ENCODE data around the gene SDK2. TPM values are rescaled to one million over a fixed set of nuclear protein-coding genes. Genes with fewer than 3 reads are reported as not detected.

SDK2 gene
- total and polyA plus RNA-seq, 2 of the 4 experiments (the other 2 are of a cell fraction): under 0.01 to 0.03 TPM

DNA sequence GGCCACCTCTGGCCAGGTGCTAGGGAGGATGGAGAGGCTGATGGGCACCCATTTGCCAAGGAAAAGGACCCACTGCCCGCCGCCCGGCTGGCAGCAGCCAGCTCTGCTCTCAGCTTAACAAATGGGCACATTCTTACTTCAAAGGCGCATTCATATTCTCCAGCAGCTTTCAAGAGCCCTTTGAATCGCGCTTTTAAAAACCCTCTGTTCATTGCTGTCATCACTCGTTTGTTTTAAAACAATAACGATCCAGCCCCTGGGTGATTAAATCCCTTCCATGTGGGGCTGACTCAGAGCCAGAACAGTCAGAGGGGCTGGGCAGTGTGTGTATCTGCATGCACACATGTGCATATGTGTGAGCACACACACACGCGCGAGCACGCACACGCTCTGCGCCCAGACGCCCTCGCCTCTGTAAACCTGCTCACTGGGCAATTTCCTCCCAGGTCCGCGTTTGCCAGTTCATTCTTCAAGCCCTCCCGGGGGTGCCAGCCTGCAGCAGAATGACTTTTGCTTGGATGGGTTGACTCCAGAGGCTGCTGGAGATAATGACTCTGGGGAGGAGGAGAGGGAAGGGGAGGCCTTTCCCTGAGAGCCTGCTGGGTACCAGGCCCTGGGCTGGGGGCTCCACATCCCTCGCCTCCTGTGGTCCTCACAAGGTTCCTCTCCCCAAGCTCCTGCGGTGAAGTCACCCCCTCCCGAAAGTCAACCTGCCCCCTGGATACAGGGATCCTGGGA lies 133.1 kb downstream of the SDK2 start:
- CTCF ChIA-PET: no interaction called here
- no TSS peak for BruUV-seq (replicated peaks)
- in situ Hi-C loops (cut with MboI; ENCODE audit: low sequenced_read_pairs): no loop called here

More for the DNA sequence above, 133.1 kb downstream of the SDK2 start:
- H3K4me3 ChIP-seq (ENCODE audit: insufficient read depth, low read depth, low read length): no peak overlapping the region
- dilution Hi-C loops (cut with HindIII; ENCODE audit: low sequenced_read_pairs, unreplicated experiment): no loop called here
- H2BK20ac ChIP-seq (ENCODE audit: low read depth, low read length): no peak overlapping the region
- no peak overlapping the region for H4K5ac ChIP-seq (ENCODE audit: low read depth, low read length)
- H2BK15ac ChIP-seq (ENCODE audit: low read depth, low read length): no peak overlapping the region
- no peaks in the 10 kb centered on the region for H4K20me1 ChIP-seq (ENCODE audit: insufficient read depth, low read length)
- no peak overlapping the region for H3K9ac ChIP-seq (ENCODE audit: low read depth, low read length)
- no peak overlapping the region for H2AFZ ChIP-seq (replicated peaks; ENCODE audit: low read length, poor library complexity)
- H3K9me3 ChIP-seq (ENCODE audit: control insufficient read depth, insufficient read depth, low read length): no peaks in the 10 kb centered on the region
- 60% methylated on average over 7 of the region's 22 CpGs; no CpG with 5 or more reads in 1 of the 2 experiments for WGBS, 2 experiments (ENCODE audit: extremely low coverage in 2 of 2, insufficient read length in 1 of 2)
- H3K14ac ChIP-seq (replicated peaks; ENCODE audit: low read depth, low read length): no peak overlapping the region
- no peak overlapping the region for H2BK5ac ChIP-seq (ENCODE audit: low read depth, low read length, poor library complexity, severe bottlenecking)
- no peak overlapping the region for H3K27ac ChIP-seq (ENCODE audit: insufficient read depth, low read length)
- H3K18ac ChIP-seq (ENCODE audit: low read depth, low read length): no peak overlapping the region
- H3K9me1 ChIP-seq (ENCODE audit: insufficient read depth, low read length): no peaks in the 10 kb centered on the region
- H4K8ac ChIP-seq (ENCODE audit: low read depth in 2 of 2, low read length in 2 of 2): no peak overlapping the region
- POLR2A ChIA-PET (ENCODE audit: unreplicated experiment): no interaction called here
- TF ChIP-seq CHD1 (IDR thresholded peaks at IDR 0.05; ENCODE audit: low read depth, low read length): no peak
- TF ChIP-seq MAZ (IDR thresholded peaks at IDR 0.05; ENCODE audit: borderline replicate concordance, low read depth, low read length): no peak
- no peak for TF ChIP-seq MXI1 (IDR thresholded peaks at IDR 0.05; ENCODE audit: borderline replicate concordance, low read depth, low read length)
- no peak for TF ChIP-seq NFE2L2 (IDR thresholded peaks at IDR 0.05; ENCODE audit: low read depth, low read length)
- no peak for TF ChIP-seq POLR2A (IDR thresholded peaks at IDR 0.05; ENCODE audit: low read depth, low read length)
- TF ChIP-seq, protein P1, sequence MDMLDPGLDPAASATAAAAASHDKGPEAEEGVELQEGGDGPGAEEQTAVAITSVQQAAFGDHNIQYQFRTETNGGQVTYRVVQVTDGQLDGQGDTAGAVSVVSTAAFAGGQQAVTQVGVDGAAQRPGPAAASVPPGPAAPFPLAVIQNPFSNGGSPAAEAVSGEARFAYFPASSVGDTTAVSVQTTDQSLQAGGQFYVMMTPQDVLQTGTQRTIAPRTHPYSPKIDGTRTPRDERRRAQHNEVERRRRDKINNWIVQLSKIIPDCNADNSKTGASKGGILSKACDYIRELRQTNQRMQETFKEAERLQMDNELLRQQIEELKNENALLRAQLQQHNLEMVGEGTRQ (IDR thresholded peaks at IDR 0.05; ENCODE audit: low read depth, low read length): no peak
- TF ChIP-seq RFX5 (IDR thresholded peaks at IDR 0.05; ENCODE audit: low read depth, low read length): no peak
- no peak for TF ChIP-seq BHLHE40 (IDR thresholded peaks at IDR 0.05; ENCODE audit: low read depth, low read length)
- H2AK9ac ChIP-seq (replicated peaks; ENCODE audit: low read depth, low read length, poor library complexity): no peak overlapping the region
- no peaks in the 10 kb centered on the region for H3K4me1 ChIP-seq (ENCODE audit: control insufficient read depth, insufficient read depth, low read length)
- no peaks in the 10 kb centered on the region; the same call in 1 of the 2 replicates for H3K27me3 ChIP-seq (ENCODE audit: control insufficient read depth, insufficient read depth, low read length)
- H2BK120ac ChIP-seq (ENCODE audit: low read depth, low read length): no peak overlapping the region
- H2AK5ac ChIP-seq (ENCODE audit: low read depth, low read length): no peak overlapping the region
- intact Hi-C loops (cut with micrococcal nuclease): no loop called here
- no peak overlapping the region for H3K56ac ChIP-seq (ENCODE audit: extremely low read depth, insufficient read depth, low read length)
- no peaks in the 10 kb centered on the region for H3K36me3 ChIP-seq (ENCODE audit: control insufficient read depth, insufficient read depth, low read length)
- H3K79me1 ChIP-seq (ENCODE audit: low read depth in 1 of 2, low read length in 2 of 2): no peaks in the 10 kb centered on the region
- no peak for ATAC-seq (ENCODE audit: low read depth)
- H4K91ac ChIP-seq (ENCODE audit: insufficient read depth, low read depth, low read length): no peak overlapping the region
- no peak for DNase-seq
- no peak overlapping the region for H3K23ac ChIP-seq (ENCODE audit: low read depth, low read length)
- no peak overlapping the region for H3K4ac ChIP-seq (ENCODE audit: low read depth, low read length)
- H3K4me2 ChIP-seq (ENCODE audit: low read depth, low read length): no peak overlapping the region
